GM21825 (cell line): ENCODE data around the gene DHCR24.

Source experiments
- ATAC-seq: cut with Tn5 transposase; IDR thresholded peaks from one replicate; pipeline ENCODE4 v1.9.1; 2021; ENCODE audit warnings: mild to moderate bottlenecking, moderate library complexity; ENCODE audit not compliant: unreplicated experiment

DHCR24 gene

DNA sequence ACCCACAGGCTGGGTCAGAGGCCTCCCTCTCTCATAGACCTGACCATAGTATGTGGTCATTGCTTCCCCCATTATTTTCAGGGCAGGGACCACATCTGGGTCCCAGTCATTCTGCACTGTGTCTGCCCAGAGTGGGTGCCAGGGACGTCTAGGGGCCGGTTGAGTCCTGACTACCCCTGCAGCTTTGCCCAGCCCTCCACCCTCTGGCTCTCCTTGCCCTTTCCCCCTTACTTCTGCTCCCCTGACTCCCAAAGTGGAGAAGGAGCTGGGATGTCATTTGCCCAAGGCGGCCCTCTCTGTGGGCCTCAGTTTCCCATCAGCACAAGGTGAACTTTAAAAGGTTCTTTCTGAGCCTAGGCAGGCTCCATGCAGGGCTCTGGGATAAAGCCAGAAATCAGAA, 81.5 kb downstream of the DHCR24 start:
- ATAC-seq, result no peak

DNA sequence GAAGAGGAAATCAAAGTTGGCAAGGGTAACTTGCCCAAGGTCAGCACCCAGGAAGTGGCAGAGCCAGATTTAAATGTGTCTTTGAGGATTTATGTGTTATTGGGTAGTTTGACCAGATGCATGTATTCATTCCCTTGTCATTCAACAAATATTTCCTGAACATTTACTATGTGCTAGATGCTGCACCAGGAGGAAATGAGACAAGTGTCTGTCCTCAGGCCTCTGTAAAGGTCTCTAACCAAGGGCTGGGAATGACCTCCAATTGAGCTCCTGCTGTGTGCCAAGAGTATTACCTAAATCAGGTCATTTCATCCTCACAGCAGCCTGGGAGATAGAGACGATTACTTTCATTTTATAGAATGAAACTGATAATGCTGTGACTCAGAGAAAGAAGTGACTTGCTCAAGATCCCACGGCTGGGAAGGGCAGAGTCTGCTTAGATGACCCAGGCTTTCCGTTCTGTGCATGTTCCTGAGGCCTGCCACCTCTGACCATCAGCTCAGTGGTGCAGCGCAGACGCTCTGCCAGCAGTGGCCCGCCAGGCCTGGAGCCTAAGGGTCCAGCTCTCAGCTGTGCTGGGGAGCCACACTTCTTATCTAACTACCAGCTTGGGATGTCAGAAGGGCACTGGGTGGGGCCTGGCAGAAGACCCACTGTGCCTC, 82.4 kb downstream of the DHCR24 start:
- no peak for ATAC-seq

GRCh38 chr1:54803761-54804470, 83.1 kb downstream of the DHCR24 start:
- ATAC-seq, result no peak

DNA sequence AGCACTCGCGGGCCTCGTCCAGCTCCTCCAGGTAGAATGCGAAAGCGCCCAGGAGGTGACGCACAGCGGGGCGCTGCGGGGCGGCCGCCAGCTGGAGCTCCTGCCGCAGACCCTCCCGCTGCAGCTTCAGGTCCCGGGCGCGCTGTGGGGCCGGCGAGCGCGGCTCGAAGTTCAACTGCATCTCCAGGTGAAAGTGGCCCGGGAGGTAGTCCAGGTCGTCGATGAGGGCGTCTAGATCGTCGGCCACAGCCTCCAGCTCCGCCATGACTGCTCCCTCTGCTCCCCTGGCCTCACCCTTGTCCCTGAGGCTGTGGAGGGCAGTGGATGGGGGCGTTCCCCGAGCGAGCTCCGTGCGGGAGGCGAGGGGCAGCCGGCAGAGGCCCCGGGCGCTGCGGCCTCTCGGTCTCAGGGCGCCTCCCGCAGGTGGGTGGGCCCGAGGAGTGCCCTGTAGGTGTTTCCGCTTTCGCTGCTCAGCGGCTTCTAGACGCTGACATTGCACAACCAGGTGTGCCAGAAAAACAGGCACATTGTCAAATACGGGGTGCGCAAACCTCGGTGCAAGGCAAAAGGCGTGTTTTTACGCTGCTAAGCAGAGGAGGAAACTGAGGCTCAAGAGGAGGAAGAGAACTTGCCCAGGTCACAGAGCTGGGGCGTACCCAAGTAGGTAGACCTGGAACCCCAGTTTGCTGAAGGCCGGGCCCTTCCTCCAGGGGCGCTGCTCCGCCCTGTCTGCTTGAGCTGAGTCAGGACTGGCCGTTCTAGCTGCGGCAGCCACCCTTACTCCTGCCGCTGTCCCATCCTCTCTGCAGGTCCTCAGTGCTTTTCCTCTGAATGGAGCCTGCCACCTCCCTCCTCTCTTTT, 85.9 kb downstream of the DHCR24 start, which contains the start of gene TTC22:
TSS of gene TTC22 (minus strand) at position 425 of the 861 bp plus-strand sequence. CDS start at position 265, 160 bp downstream.
- ATAC-seq, result peak; percentile 71

- ATAC-seq, result no peak
Observed at GRCh38 chr1:54800041-54800898, 86.7 kb downstream of the DHCR24 start.
